Measurements from ENCODE around the gene VPS29. TPM values are rescaled to one million over a fixed set of nuclear protein-coding genes. Genes with fewer than 3 reads are reported as not detected.
"Not testable (repeated sequence)": the region's sequence is repeated elsewhere in the genome, so short reads cannot be mapped to it uniquely, and the experiment has no call there.

The VPS29 gene
- total and polyA plus RNA-seq, 2 experiments from 2014 or later = 61.2 to 206 TPM

DNA sequence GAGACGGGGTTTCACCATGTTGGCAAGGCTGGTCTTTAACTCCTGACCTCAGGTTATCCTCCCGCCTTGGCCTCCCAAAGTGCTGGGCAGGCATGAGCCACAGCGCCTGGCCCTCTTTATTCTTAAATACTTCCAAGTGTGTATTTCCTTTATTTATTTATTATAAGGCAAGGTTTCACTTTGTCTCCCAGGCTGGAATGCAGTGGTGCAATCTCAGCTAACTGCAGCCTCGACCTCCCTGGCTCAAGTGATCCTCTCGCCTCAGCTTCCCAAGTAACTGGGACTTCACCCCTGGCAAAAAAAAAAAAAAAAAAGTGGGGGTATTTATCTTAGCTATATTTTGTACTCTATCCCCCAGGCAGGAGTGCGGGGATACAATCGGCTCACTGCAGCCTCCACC, 26.5 kb downstream of the VPS29 start:
- WGBS, 2 experiments (ENCODE audit: low coverage in 1 of 2, low lambda C conversion rate in 2 of 2, missing lambda C conversion rate in 2 of 2) = 93 to 98% methylated on average over 7 of the region's 7 CpGs
- no peak for DNase-seq
- H4K20me1 ChIP-seq (ENCODE audit: insufficient read depth) = no peaks in the 10 kb centered on the region

GRCh38 chr12:110468214-110469048, 33.5 kb downstream of the VPS29 start, which contains the start of the genes FAM216A and GPN3:
FAM216A (plus strand) TSS chr12:110468845; CDS start chr12:110468876, 31 bp downstream.
GPN3 (minus strand) TSS chr12:110468257; CDS start chr12:110468203, 54 bp downstream.
- Histone ChIP-seq H3K9me3 (ENCODE audit: low read depth) (no peaks in the 10 kb centered on the region), H3K4me2 (ENCODE audit: unreplicated experiment) (peak within 1 kb of the TSS; percentile 98), H3F3A (ENCODE audit: insufficient read depth) (no peaks in the 10 kb centered on the region), H3K79me2 (ENCODE audit: insufficient read depth) (peaks cover 60% of the 10 kb centered on the region), H3K9ac (peak within 1 kb of the TSS; percentile 90), H3K36me3 (ENCODE audit: low read depth) (0 out of 2 replicates have a peak, but pooled peaks cover 3% of the 10 kb centered on the region), H3K9me2 (ENCODE audit: insufficient read depth) (no peaks in the 10 kb centered on the region), H3K4me1 (ENCODE audit: insufficient read depth) (peaks cover 10% of the 10 kb centered on the region; the same call in 1 of the 2 replicates), H2AFZ (peak within 1 kb of the TSS; percentile 90), H4K20me1 (ENCODE audit: insufficient read depth) (no peaks in the 10 kb centered on the region), H3K4me3 (peak within 1 kb of the TSS; percentile 88), H3K27me3 (replicated peaks; ENCODE audit: insufficient read depth) (no peaks in the 10 kb centered on the region), H3K27ac (peak within 1 kb of the TSS; percentile 83)
- peak; percentile 99 for DNase-seq
- WGBS, 2 experiments (ENCODE audit: low coverage in 1 of 2, low lambda C conversion rate in 2 of 2, missing lambda C conversion rate in 2 of 2) = 0 to 1% methylated on average over 53 to 65 of the region's 78 CpGs
- in situ Hi-C loops (cut with MboI) = no loop called here
- TF ChIP-seq EZH2phosphoT487 (IDR thresholded peaks at IDR 0.05; ENCODE audit: insufficient read depth, low read depth) (no peak), EZH2 (IDR thresholded peaks at IDR 0.05; ENCODE audit: insufficient read depth, poor library complexity, severe bottlenecking) (no peak)

More for the DNA sequence above, 26.5 kb downstream of the VPS29 start:
- Histone ChIP-seq H3K9me3 (ENCODE audit: low read depth) (no peaks in the 10 kb centered on the region), H3K79me2 (ENCODE audit: insufficient read depth) (peaks cover 22% of the 10 kb centered on the region), H3K27me3 (replicated peaks; ENCODE audit: insufficient read depth) (no peaks in the 10 kb centered on the region), H2AFZ (no peak overlapping the region), H3K36me3 (ENCODE audit: low read depth) (peaks cover 1% of the 10 kb centered on the region; the same call in 1 of the 2 replicates), H3F3A (ENCODE audit: insufficient read depth) (no peaks in the 10 kb centered on the region), H3K4me1 (ENCODE audit: insufficient read depth) (no peaks in the 10 kb centered on the region), H3K4me2 (ENCODE audit: unreplicated experiment) (no peak overlapping the region), H3K9ac (no peak overlapping the region), H3K9me2 (ENCODE audit: insufficient read depth) (no peaks in the 10 kb centered on the region), H3K27ac (no peak overlapping the region), H3K4me3 (no peak overlapping the region)
- no peak for TF ChIP-seq EZH2phosphoT487 (IDR thresholded peaks at IDR 0.05; ENCODE audit: insufficient read depth, low read depth)
- in situ Hi-C loops (cut with MboI) = no loop called here

GRCh38 chr12:110467847-110468213, 34.1 kb downstream of the VPS29 start:
- no peaks in the 10 kb centered on the region for H3F3A ChIP-seq (ENCODE audit: insufficient read depth)
- in situ Hi-C loops (cut with MboI) = no loop called here
- no peaks in the 10 kb centered on the region for H3K9me3 ChIP-seq (ENCODE audit: low read depth)
- peaks cover 10% of the 10 kb centered on the region; the same call in 1 of the 2 replicates for H3K4me1 ChIP-seq (ENCODE audit: insufficient read depth)
- 0 out of 2 replicates have a peak, but pooled peaks cover 3% of the 10 kb centered on the region for H3K36me3 ChIP-seq (ENCODE audit: low read depth)
- peak overlapping the region; percentile 90 for H2AFZ ChIP-seq
- WGBS, 2 experiments (ENCODE audit: low coverage in 1 of 2, low lambda C conversion rate in 2 of 2, missing lambda C conversion rate in 2 of 2) = 1 to 3% methylated on average over 10 to 15 of the region's 15 CpGs
- no peaks in the 10 kb centered on the region for H4K20me1 ChIP-seq (ENCODE audit: insufficient read depth)
- H3K4me3 ChIP-seq = peak overlapping the region; percentile 88
- H3K9me2 ChIP-seq (ENCODE audit: insufficient read depth) = no peaks in the 10 kb centered on the region
- H3K9ac ChIP-seq = peak overlapping the region; percentile 90
- DNase-seq = no peak
- H3K4me2 ChIP-seq (ENCODE audit: unreplicated experiment) = peak overlapping the region; percentile 98
- no peaks in the 10 kb centered on the region for H3K27me3 ChIP-seq (replicated peaks; ENCODE audit: insufficient read depth)
- TF ChIP-seq EZH2 (IDR thresholded peaks at IDR 0.05; ENCODE audit: insufficient read depth, poor library complexity, severe bottlenecking) (no peak), EZH2phosphoT487 (IDR thresholded peaks at IDR 0.05; ENCODE audit: insufficient read depth, low read depth) (no peak)
- H3K79me2 ChIP-seq (ENCODE audit: insufficient read depth) = peaks cover 60% of the 10 kb centered on the region
- H3K27ac ChIP-seq = peak overlapping the region; percentile 50

DNA sequence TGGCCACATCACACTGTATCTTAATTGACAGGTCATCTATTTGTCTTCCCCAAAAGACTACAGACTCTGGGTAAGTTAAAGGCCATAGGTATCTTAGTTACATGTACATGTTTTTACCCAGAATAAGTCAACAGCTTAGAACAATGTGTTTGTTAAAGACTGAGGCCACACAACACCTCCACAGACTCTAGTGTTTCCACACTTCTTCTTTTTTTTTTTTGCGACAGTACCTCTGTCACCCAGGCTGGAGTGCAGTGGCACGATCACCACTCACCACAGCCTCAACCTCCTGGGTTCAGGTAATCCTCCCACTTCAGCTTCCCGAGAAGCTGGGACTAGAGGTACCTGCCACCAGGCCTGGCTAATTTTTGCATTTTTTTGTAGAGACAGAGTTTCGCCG, 35.1 kb downstream of the VPS29 start:
- Histone ChIP-seq H3K4me2 (ENCODE audit: unreplicated experiment) (peak overlapping the region; percentile 98), H3K4me3 (peak overlapping the region; percentile 88), H3K27ac (no peak overlapping the region), H3K9me3 (ENCODE audit: low read depth) (no peaks in the 10 kb centered on the region), H3K9me2 (ENCODE audit: insufficient read depth) (no peaks in the 10 kb centered on the region), H2AFZ (0 out of 2 replicates have a peak overlapping the region, but pooled peaks have one; percentile 90), H3K4me1 (ENCODE audit: insufficient read depth) (peaks cover 10% of the 10 kb centered on the region; the same call in 1 of the 2 replicates), H3F3A (ENCODE audit: insufficient read depth) (no peaks in the 10 kb centered on the region), H4K20me1 (ENCODE audit: insufficient read depth) (no peaks in the 10 kb centered on the region), H3K36me3 (ENCODE audit: low read depth) (0 out of 2 replicates have a peak, but pooled peaks cover 3% of the 10 kb centered on the region), H3K27me3 (replicated peaks; ENCODE audit: insufficient read depth) (no peaks in the 10 kb centered on the region), H3K79me2 (ENCODE audit: insufficient read depth) (peaks cover 52% of the 10 kb centered on the region), H3K9ac (peak overlapping the region; percentile 90)
- DNase-seq = no peak
- TF ChIP-seq EZH2phosphoT487 (IDR thresholded peaks at IDR 0.05; ENCODE audit: insufficient read depth, low read depth) = no peak
- no peak for TF ChIP-seq EZH2 (IDR thresholded peaks at IDR 0.05; ENCODE audit: insufficient read depth, poor library complexity, severe bottlenecking)
- 59 to 69% methylated on average over 2 to 5 of the region's 5 CpGs for WGBS, 2 experiments (ENCODE audit: low coverage in 1 of 2, low lambda C conversion rate in 2 of 2, missing lambda C conversion rate in 2 of 2)
- in situ Hi-C loops (cut with MboI) = no loop called here

- H3K4me3 ChIP-seq; H3K27me3 ChIP-seq (replicated peaks; ENCODE audit: insufficient read depth); H4K20me1 ChIP-seq (ENCODE audit: insufficient read depth); H3K27ac ChIP-seq; H3K36me3 ChIP-seq (ENCODE audit: low read depth); in situ Hi-C loops (cut with MboI); DNase-seq; H3K9me2 ChIP-seq (ENCODE audit: insufficient read depth); H2AFZ ChIP-seq; H3K9me3 ChIP-seq (ENCODE audit: low read depth); H3K4me2 ChIP-seq (ENCODE audit: unreplicated experiment); H3K4me1 ChIP-seq (ENCODE audit: insufficient read depth); H3F3A ChIP-seq (ENCODE audit: insufficient read depth): not testable (repeated sequence)
- WGBS, 2 experiments (ENCODE audit: low coverage in 1 of 2, low lambda C conversion rate in 2 of 2, missing lambda C conversion rate in 2 of 2) = 93 to 94% methylated on average over 11 of the region's 11 CpGs
- H3K9ac ChIP-seq = 0 out of 2 replicates have a peak overlapping the region, but pooled peaks have one; percentile 2
- H3K79me2 ChIP-seq (ENCODE audit: insufficient read depth) = peaks cover 42% of the 10 kb centered on the region
Observed at GRCh38 chr12:110465765-110466164, 36.1 kb downstream of the VPS29 start.
